Neuronal stem cell (in vitro differentiated cells): ENCODE results near the gene SH3PXD2A.

Experiments used
- DNase-seq: peaks from one replicate; pipeline ENCODE4 v3.0.0-alpha.2; 2013; ENCODE audit warnings: low spot score
- H2AFZ ChIP-seq: one replicate; pipeline ENCODE4 v1.6.1; 2013; ENCODE audit warnings: mild to moderate bottlenecking, low read length, inconsistent platforms
- H2AK5ac ChIP-seq: 2 replicates; pipeline ENCODE4 v1.6.1; 2013; ENCODE audit warnings: low read depth, mild to moderate bottlenecking, inconsistent platforms, low read length, moderate library complexity, mixed read lengths
- H2BK120ac ChIP-seq: 2 replicates; pipeline ENCODE4 v1.6.1; 2013; ENCODE audit warnings: low read depth, mild to moderate bottlenecking, inconsistent platforms, low read length, moderate library complexity, mixed read lengths
- H2BK12ac ChIP-seq: one replicate; pipeline ENCODE4 v1.6.1; 2013; ENCODE audit warnings: low read length, inconsistent platforms
- H2BK15ac ChIP-seq: 2 replicates; pipeline ENCODE4 v1.6.1; 2013; ENCODE audit warnings: mild to moderate bottlenecking, low read length, inconsistent platforms, mixed read lengths
- H2BK5ac ChIP-seq: one replicate; pipeline ENCODE4 v1.6.1; 2013; ENCODE audit warnings: inconsistent platforms, mild to moderate bottlenecking, low read length, moderate library complexity
- H3K14ac ChIP-seq: one replicate; pipeline ENCODE4 v1.6.1; 2013; ENCODE audit warnings: low read length, inconsistent platforms
- H3K18ac ChIP-seq: 2 replicates; pipeline ENCODE4 v1.6.1; 2013; ENCODE audit warnings: low read length, inconsistent platforms
- H3K23ac ChIP-seq: 2 replicates; pipeline ENCODE4 v1.6.1; 2013; ENCODE audit warnings: low read depth, mild to moderate bottlenecking, mixed read lengths, low read length, inconsistent platforms; ENCODE audit not compliant: poor library complexity
- H3K27ac ChIP-seq: replicated peaks from 3 replicates; pipeline ENCODE4 v1.5.1; 2013; ENCODE audit warnings: low read length, inconsistent platforms
- H3K27me3 ChIP-seq, 3 experiments: 2 replicates each; pipeline ENCODE4 v1.6.1; 2013; ENCODE audit warnings: low read length in 3 of 3, mild to moderate bottlenecking in 2 of 3, inconsistent platforms in 1 of 3, low read depth in 1 of 3, mixed read lengths in 1 of 3, moderate library complexity in 1 of 3; ENCODE audit not compliant: control insufficient read depth in 3 of 3, insufficient read depth in 3 of 3
- H3K36me3 ChIP-seq, 2 donors: replicated peaks in 1 of 2; 2 replicates each; pipeline ENCODE4 v1.6.1; 2013; ENCODE audit warnings: low read length in 2 of 2; ENCODE audit not compliant: control insufficient read depth in 2 of 2, insufficient read depth in 2 of 2
- H3K4ac ChIP-seq: 2 replicates; pipeline ENCODE4 v1.6.1; 2013; ENCODE audit warnings: inconsistent platforms, mild to moderate bottlenecking, low read length, moderate library complexity
- H3K4me1 ChIP-seq, 2 donors: 1 replicate in 1 of 2; 2 replicates in 1 of 2; pipeline ENCODE4 v1.6.1; 2013; ENCODE audit warnings: low read length in 2 of 2, low read depth in 1 of 2; ENCODE audit not compliant: control insufficient read depth in 2 of 2, insufficient read depth in 1 of 2
- H3K4me2 ChIP-seq: one replicate; pipeline ENCODE4 v1.6.1; 2013; ENCODE audit warnings: mild to moderate bottlenecking, low read length, inconsistent platforms; ENCODE audit not compliant: insufficient read depth, poor library complexity, severe bottlenecking
- H3K4me3 ChIP-seq, 2 donors: 2 replicates each; pipeline ENCODE4 v1.5.1; 2013; ENCODE audit warnings: low read length in 2 of 2, mild to moderate bottlenecking in 2 of 2, inconsistent platforms in 1 of 2, moderate library complexity in 1 of 2
- H3K79me1 ChIP-seq: one replicate; pipeline ENCODE4 v1.6.1; 2013; ENCODE audit warnings: low read depth, mild to moderate bottlenecking, inconsistent platforms, low read length, moderate library complexity
- H3K9ac ChIP-seq: one replicate; pipeline ENCODE4 v1.6.1; 2013; ENCODE audit warnings: mild to moderate bottlenecking, low read depth, low read length, inconsistent platforms; ENCODE audit not compliant: poor library complexity
- H3K9me3 ChIP-seq, 2 donors: replicated peaks in 1 of 2; 2 replicates each; pipeline versions ENCODE3 to v1.6.1; 2013; ENCODE audit warnings: low read length in 2 of 2, mild to moderate bottlenecking in 2 of 2, inconsistent platforms in 1 of 2, low read depth in 1 of 2, mixed read lengths in 1 of 2, moderate library complexity in 1 of 2; ENCODE audit not compliant: control insufficient read depth in 2 of 2, insufficient read depth in 1 of 2
- H4K8ac ChIP-seq: one replicate; pipeline ENCODE4 v1.6.1; 2013; ENCODE audit warnings: low read depth, mild to moderate bottlenecking, inconsistent platforms, low read length, moderate library complexity
- H4K91ac ChIP-seq: one replicate; pipeline ENCODE4 v1.6.1; 2013; ENCODE audit warnings: low read length, low read depth, mild to moderate bottlenecking, inconsistent platforms; ENCODE audit not compliant: poor library complexity
- WGBS, 2 donors: extraction: QIAGEN DNeasy Blood & Tissue Kit; methylation state at CpG; one replicate each; pipeline ENCODE4 v1.1.7; 2013; ENCODE audit warnings: missing lambda C conversion rate in 2 of 2, mixed read lengths in 1 of 2; ENCODE audit not compliant: insufficient read length in 2 of 2, insufficient replicate concordance in 1 of 2; ENCODE audit errors: extremely low coverage in 2 of 2; 5-methylcytosine and 5-hydroxymethylcytosine counted together

SH3PXD2A gene

DNA sequence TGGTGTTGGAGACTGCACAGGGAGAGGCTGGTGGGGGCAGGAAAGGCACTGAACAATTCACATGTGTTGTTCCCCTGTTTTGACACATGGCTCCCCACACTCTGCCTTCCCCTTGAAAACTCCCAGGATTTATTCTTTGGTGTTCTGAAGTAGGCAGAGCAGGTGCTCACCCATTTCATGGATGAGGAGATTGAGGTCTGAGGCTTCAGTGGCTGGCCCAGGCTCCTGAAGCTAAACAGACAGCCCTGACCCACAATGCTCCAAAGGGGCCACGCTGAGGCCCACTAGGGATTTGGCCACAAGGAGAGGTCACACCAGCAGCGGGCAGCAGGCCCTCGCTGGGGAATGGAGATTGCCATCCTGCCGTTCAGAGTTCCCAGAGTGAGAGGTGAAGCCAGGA is 157.6 kb downstream of the SH3PXD2A start:
- WGBS, 2 donors, result no CpG with 5 or more reads among the region's 4 CpGs
- peak overlapping the region; percentile 31 for H3K14ac ChIP-seq

DNA sequence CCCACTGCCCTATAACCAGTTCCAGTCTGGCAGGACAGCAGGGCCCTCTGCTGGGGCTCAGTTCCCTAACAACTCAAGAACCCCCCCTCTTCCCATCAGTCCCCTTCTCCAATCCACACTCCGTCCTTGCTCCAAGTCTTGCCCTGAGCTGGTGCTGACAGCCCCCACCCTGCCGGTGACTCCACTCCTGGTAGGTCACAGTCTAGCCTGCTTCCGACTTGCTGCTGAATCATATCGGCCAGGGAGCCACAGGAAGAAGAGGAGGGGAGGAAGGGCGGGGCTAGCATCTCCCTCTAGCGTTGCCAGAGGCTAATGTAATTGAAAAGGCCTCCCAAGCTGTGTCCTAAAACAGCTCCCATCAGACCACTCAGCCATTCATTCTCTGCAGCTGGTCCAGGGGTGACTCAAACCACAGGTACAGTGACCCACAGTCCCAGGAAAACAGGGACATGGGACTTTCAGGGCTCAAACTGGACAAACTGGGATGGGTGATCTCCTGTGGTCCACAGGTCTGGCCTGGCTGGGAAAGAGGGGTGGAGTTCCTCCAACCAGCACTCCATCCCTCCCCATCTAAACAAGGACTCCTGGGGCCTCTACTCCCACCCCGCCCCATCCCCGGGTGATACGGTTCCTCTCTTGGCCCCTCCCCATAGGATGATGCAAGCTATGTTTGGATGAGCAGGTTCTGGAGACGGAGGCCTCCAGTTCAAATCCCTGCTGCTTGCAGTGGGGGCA is 158.8 kb downstream of the SH3PXD2A start:
- H3K79me1 ChIP-seq, result no peaks in the 10 kb centered on the region
- H3K4me3 ChIP-seq, result no peak overlapping the region
- no peak overlapping the region for H3K18ac ChIP-seq
- H3K9ac ChIP-seq, result peak overlapping the region; percentile 5
- H2BK5ac ChIP-seq, result no peak overlapping the region
- peaks cover 0 to 2% of the 10 kb centered on the region in 2 donors for H3K9me3 ChIP-seq
- no peak for DNase-seq
- no peak overlapping the region for H2BK120ac ChIP-seq
- WGBS, 2 donors, result no CpG with 5 or more reads among the region's 10 CpGs
- H3K36me3 ChIP-seq, result no peaks in the 10 kb centered on the region
- H3K4me1 ChIP-seq, result peaks cover 13 to 15% of the 10 kb centered on the region in 2 donors
- H3K27me3 ChIP-seq, result peaks cover 4 to 21% (median 6%) of the 10 kb centered on the region in 3 experiments
- no peak overlapping the region for H3K4ac ChIP-seq
- peak overlapping the region; percentile 3 for H3K23ac ChIP-seq
- peak overlapping the region; percentile 19 for H2AFZ ChIP-seq
- no peak overlapping the region for H3K14ac ChIP-seq
- no peak overlapping the region for H3K27ac ChIP-seq
- H3K4me2 ChIP-seq, result peak overlapping the region; percentile 12
- no peak overlapping the region for H2BK12ac ChIP-seq
- H2BK15ac ChIP-seq, result no peak overlapping the region
- H4K91ac ChIP-seq, result no peak overlapping the region
- H2AK5ac ChIP-seq, result no peak overlapping the region
- no peak overlapping the region for H4K8ac ChIP-seq

More for the DNA sequence above, 157.6 kb downstream of the SH3PXD2A start:
- Histone ChIP-seq H2BK5ac (no peak overlapping the region), H3K9me3 (peaks cover 0 to 2% of the 10 kb centered on the region in 2 donors), H3K9ac (peak overlapping the region; percentile 44), H3K4ac (no peak overlapping the region), H3K4me2 (no peak overlapping the region), H2AFZ (no peak overlapping the region), H2BK12ac (no peak overlapping the region), H4K91ac (no peak overlapping the region), H2BK15ac (no peak overlapping the region), H3K36me3 (no peaks in the 10 kb centered on the region), H3K27ac (no peak overlapping the region), H3K4me3 (no peak overlapping the region), H2AK5ac (peak overlapping the region; percentile 60), H3K4me1 (peaks cover 8 to 10% of the 10 kb centered on the region in 2 donors), H4K8ac (no peak overlapping the region), H3K23ac (no peak overlapping the region), H3K18ac (no peak overlapping the region), H2BK120ac (no peak overlapping the region), H3K27me3 (peaks cover 4 to 19% (median 6%) of the 10 kb centered on the region in 3 experiments), H3K79me1 (no peaks in the 10 kb centered on the region)
- DNase-seq, result no peak

DNA sequence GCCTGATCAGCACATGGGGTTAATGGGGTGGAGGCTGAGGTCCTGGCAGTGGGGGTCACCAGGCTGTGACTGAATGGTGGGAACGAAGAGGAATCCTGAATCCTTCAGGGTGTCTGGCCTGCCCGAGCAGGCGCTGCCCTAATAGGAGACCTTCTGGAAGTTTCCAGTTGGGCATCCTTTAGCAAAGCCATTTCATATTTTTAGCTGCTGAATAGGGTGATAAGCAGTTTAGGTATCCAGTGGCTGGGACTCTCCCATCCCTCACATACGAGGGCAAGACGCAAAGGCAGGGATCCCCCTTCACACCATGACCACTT is 159.3 kb downstream of the SH3PXD2A start:
- Histone ChIP-seq H2BK15ac (no peak overlapping the region), H3K4me2 (peak overlapping the region; percentile 12), H2AK5ac (peak overlapping the region; percentile 48), H2BK5ac (no peak overlapping the region), H4K8ac (no peak overlapping the region), H3K36me3 (no peaks in the 10 kb centered on the region), H3K4me1 (peaks cover 13 to 19% of the 10 kb centered on the region in 2 donors), H3K23ac (no peak overlapping the region), H4K91ac (no peak overlapping the region), H3K14ac (no peak overlapping the region), H3K4me3 (no peak overlapping the region), H2BK120ac (no peak overlapping the region), H2BK12ac (peak overlapping the region; percentile 30), H3K9ac (no peak overlapping the region), H3K18ac (no peak overlapping the region), H3K27ac (no peak overlapping the region), H3K79me1 (no peaks in the 10 kb centered on the region), H3K9me3 (peaks cover 0 to 2% of the 10 kb centered on the region in 2 donors), H3K4ac (no peak overlapping the region), H2AFZ (no peak overlapping the region), H3K27me3 (peaks cover 4 to 21% (median 6%) of the 10 kb centered on the region in 3 experiments)
- no CpG with 5 or more reads among the region's 5 CpGs for WGBS, 2 donors
- no peak for DNase-seq

DNA sequence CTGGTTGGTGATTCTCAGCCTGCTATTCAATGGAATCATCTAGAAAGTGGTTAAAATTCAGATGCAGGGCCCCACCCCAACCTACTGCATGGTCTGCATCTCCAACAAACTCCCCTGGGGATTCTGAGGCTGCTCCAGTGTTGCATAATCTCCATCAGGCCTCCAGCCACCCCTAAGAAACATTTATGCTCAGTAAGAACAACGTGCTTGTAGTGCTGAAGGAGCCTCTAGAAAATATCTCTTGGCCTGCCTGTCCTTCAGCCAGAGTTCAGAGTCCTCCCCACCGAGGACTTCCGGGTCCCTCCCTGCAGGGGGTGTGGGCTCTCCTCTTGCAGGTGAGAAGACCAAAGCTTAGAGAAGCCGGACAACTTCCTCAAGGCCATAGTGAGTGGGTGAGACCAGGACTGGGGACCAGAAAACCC is 159.8 kb downstream of the SH3PXD2A start:
- no CpG with 5 or more reads among the region's 4 CpGs for WGBS, 2 donors
- no peak overlapping the region for H4K91ac ChIP-seq
- H3K27me3 ChIP-seq, result peaks cover 4 to 21% (median 6%) of the 10 kb centered on the region in 3 experiments
- H2BK120ac ChIP-seq, result no peak overlapping the region
- H3K9me3 ChIP-seq, result peaks cover 0 to 2% of the 10 kb centered on the region in 2 donors
- no peak overlapping the region for H3K4me3 ChIP-seq
- H3K23ac ChIP-seq, result no peak overlapping the region
- H2BK5ac ChIP-seq, result no peak overlapping the region
- H3K14ac ChIP-seq, result no peak overlapping the region
- H2AK5ac ChIP-seq, result peak overlapping the region; percentile 48
- peaks cover 13 to 19% of the 10 kb centered on the region in 2 donors for H3K4me1 ChIP-seq
- no peaks in the 10 kb centered on the region for H3K79me1 ChIP-seq
- DNase-seq, result no peak
- no peaks in the 10 kb centered on the region for H3K36me3 ChIP-seq
- no peak overlapping the region for H3K27ac ChIP-seq
- no peak overlapping the region for H3K18ac ChIP-seq
- no peak overlapping the region for H2BK15ac ChIP-seq
- no peak overlapping the region for H3K9ac ChIP-seq
- no peak overlapping the region for H2AFZ ChIP-seq
- no peak overlapping the region for H4K8ac ChIP-seq
- no peak overlapping the region for H3K4ac ChIP-seq
- H2BK12ac ChIP-seq, result peak overlapping the region; percentile 30
- H3K4me2 ChIP-seq, result no peak overlapping the region
